ENCODE measurements around the gene SUCO.

GRCh38 chr1:172545396-172546004, 12.6 kb downstream of the SUCO start:
- TF ChIP-seq, protein P1, sequence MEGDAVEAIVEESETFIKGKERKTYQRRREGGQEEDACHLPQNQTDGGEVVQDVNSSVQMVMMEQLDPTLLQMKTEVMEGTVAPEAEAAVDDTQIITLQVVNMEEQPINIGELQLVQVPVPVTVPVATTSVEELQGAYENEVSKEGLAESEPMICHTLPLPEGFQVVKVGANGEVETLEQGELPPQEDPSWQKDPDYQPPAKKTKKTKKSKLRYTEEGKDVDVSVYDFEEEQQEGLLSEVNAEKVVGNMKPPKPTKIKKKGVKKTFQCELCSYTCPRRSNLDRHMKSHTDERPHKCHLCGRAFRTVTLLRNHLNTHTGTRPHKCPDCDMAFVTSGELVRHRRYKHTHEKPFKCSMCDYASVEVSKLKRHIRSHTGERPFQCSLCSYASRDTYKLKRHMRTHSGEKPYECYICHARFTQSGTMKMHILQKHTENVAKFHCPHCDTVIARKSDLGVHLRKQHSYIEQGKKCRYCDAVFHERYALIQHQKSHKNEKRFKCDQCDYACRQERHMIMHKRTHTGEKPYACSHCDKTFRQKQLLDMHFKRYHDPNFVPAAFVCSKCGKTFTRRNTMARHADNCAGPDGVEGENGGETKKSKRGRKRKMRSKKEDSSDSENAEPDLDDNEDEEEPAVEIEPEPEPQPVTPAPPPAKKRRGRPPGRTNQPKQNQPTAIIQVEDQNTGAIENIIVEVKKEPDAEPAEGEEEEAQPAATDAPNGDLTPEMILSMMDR (IDR thresholded peaks at IDR 0.05): no peak
- TF ChIP-seq POLR2A (IDR thresholded peaks at IDR 0.05): no peak
